Measurements from ENCODE around the gene AFAP1L1. TPM values are rescaled to one million over a fixed set of nuclear protein-coding genes. Genes with fewer than 3 reads are reported as not detected.

The AFAP1L1 gene
- total and polyA plus RNA-seq, 9 of the 15 experiments (the other 6 are each of a cell fraction or from before 2014, with no cell fraction given): 0.01 to 0.12 (median 0.03) TPM; not detected in 4

- no peak for FAIRE-seq
- no peak overlapping the region for H3K27ac ChIP-seq (ENCODE audit: extremely low read depth, low read depth, low read length)
- BruUV-seq (replicated peaks): no TSS peak
- no peaks in the 10 kb centered on the region for H3K79me2 ChIP-seq (ENCODE audit: control insufficient read depth, insufficient read depth, low read length)
- H3K27me3 ChIP-seq (ENCODE audit: control insufficient read depth in 2 of 2, insufficient read depth in 2 of 2, low read length in 2 of 2): no peaks in the 10 kb centered on the region
- no peak overlapping the region for H3K9ac ChIP-seq (ENCODE audit: insufficient read depth in 1 of 2, low read depth in 2 of 2, low read length in 2 of 2)
- WGBS (ENCODE audit: insufficient coverage, low coverage, missing lambda C conversion rate): 25% methylated on average over 6 of the region's 6 CpGs
- H3K9me3 ChIP-seq (replicated peaks; ENCODE audit: control insufficient read depth, insufficient read depth, low read depth, low read length): no peaks in the 10 kb centered on the region
- ATAC-seq: no peak
- no peaks in the 10 kb centered on the region for H3K36me3 ChIP-seq (ENCODE audit: control insufficient read depth, insufficient read depth, low read length)
- no peak overlapping the region for H2AFZ ChIP-seq (ENCODE audit: low read depth, low read length)
- POLR2A ChIA-PET: interaction anchor here (0.9 kb wide), 1 partner anchor 9 kb away, joined by 3 read pairs; no protein-coding TSS in a partner anchor
- intact Hi-C loops (cut with micrococcal nuclease) (no loop called here), in situ Hi-C loops (cut with MboI) (no loop called here)
- CTCF ChIA-PET (ENCODE audit: low intra/inter-chr PET ratio): no interaction called here
- no peaks in the 10 kb centered on the region for H4K20me1 ChIP-seq (replicated peaks; ENCODE audit: control insufficient read depth, insufficient read depth, low read length)
- peaks cover 0 to 10% of the 10 kb centered on the region in 2 experiments; a peak in 2 of 5 replicates for H3K4me1 ChIP-seq (replicated peaks in 1 of 2; ENCODE audit: control insufficient read depth in 2 of 2, insufficient read depth in 2 of 2, low read length in 2 of 2)
- H3K9me1 ChIP-seq (ENCODE audit: control insufficient read depth, insufficient read depth, low read length): no peaks in the 10 kb centered on the region
- TF ChIP-seq HCFC1 (IDR thresholded peaks at IDR 0.05; ENCODE audit: low read depth, low read length): no peak
- TF ChIP-seq SRSF7 (optimal IDR thresholded peaks at IDR 0.05; ENCODE audit: low read depth, low read length): no peak
- peak; percentile 32; the same call in 1 of the 2 replicates for TF ChIP-seq ZNF121 (CRISPR knock-in tag; conservative IDR thresholded peaks at IDR 0.05)
- TF ChIP-seq MTF1 (CRISPR knock-in tag; IDR thresholded peaks at IDR 0.05; ENCODE audit: borderline replicate concordance): no peak
- no peak for TF ChIP-seq SPI1 (IDR thresholded peaks at IDR 0.05; ENCODE audit: borderline replicate concordance, low read depth, low read length)
- no peak for TF ChIP-seq SRSF3 (IDR thresholded peaks at IDR 0.05; ENCODE audit: insufficient read depth, low read length)
- TF ChIP-seq ZNF717 (CRISPR knock-in tag; IDR thresholded peaks at IDR 0.05): no peak
- no peak for TF ChIP-seq TRIM24 (IDR thresholded peaks at IDR 0.05)
- H3K4me2 ChIP-seq (ENCODE audit: insufficient read depth, low read length): no peak overlapping the region
- no peak overlapping the region for H3K4me3 ChIP-seq
- no peak for DNase-seq (ENCODE audit: extremely low read depth in 1 of 4, low spot score in 3 of 4)
Measured at GRCh38 chr5:149375434-149375833, 103.8 kb downstream of the AFAP1L1 start.

GRCh38 chr5:149376104-149376503 lies 104.4 kb downstream of the AFAP1L1 start:
- no peak for FAIRE-seq

More at GRCh38 chr5:149376104-149376503, 104.4 kb downstream of the AFAP1L1 start:
- WGBS (ENCODE audit: insufficient coverage, low coverage, missing lambda C conversion rate): 55% methylated on average over 12 of the region's 12 CpGs
- ATAC-seq: no peak
- ChIA-PET POLR2A (no interaction called here), CTCF (ENCODE audit: low intra/inter-chr PET ratio) (no interaction called here)
- no peaks in the 10 kb centered on the region for H4K20me1 ChIP-seq (replicated peaks; ENCODE audit: control insufficient read depth, insufficient read depth, low read length)
- H3K4me3 ChIP-seq: no peak overlapping the region
- no TSS peak for BruUV-seq (replicated peaks)
- intact Hi-C loops (cut with micrococcal nuclease) (no loop called here), in situ Hi-C loops (cut with MboI) (no loop called here)
- H3K9me1 ChIP-seq (ENCODE audit: control insufficient read depth, insufficient read depth, low read length): no peaks in the 10 kb centered on the region
- no peak for DNase-seq (ENCODE audit: extremely low read depth in 1 of 4, low spot score in 3 of 4)
- H3K4me2 ChIP-seq (ENCODE audit: insufficient read depth, low read length): no peak overlapping the region
- no peak overlapping the region for H3K9ac ChIP-seq (ENCODE audit: insufficient read depth in 1 of 2, low read depth in 2 of 2, low read length in 2 of 2)
- H3K27ac ChIP-seq (ENCODE audit: extremely low read depth, low read depth, low read length): no peak overlapping the region
- no peaks in the 10 kb centered on the region for H3K36me3 ChIP-seq (ENCODE audit: control insufficient read depth, insufficient read depth, low read length)
- H3K9me3 ChIP-seq (replicated peaks; ENCODE audit: control insufficient read depth, insufficient read depth, low read depth, low read length): no peaks in the 10 kb centered on the region
- TF ChIP-seq HNRNPL (IDR thresholded peaks at IDR 0.05; ENCODE audit: low read depth, low read length) (no peak), THAP12 (CRISPR knock-in tag; IDR thresholded peaks at IDR 0.05) (no peak), USF2 (CRISPR knock-in tag; IDR thresholded peaks at IDR 0.05) (0 out of 2 replicates have a peak, but pooled peaks have one; percentile 7)
- no peak overlapping the region for H2AFZ ChIP-seq (ENCODE audit: low read depth, low read length)
- H3K79me2 ChIP-seq (ENCODE audit: control insufficient read depth, insufficient read depth, low read length): no peaks in the 10 kb centered on the region
- peaks cover 0 to 13% of the 10 kb centered on the region in 2 experiments; a peak in 2 of 5 replicates for H3K4me1 ChIP-seq (replicated peaks in 1 of 2; ENCODE audit: control insufficient read depth in 2 of 2, insufficient read depth in 2 of 2, low read length in 2 of 2)
- no peaks in the 10 kb centered on the region for H3K27me3 ChIP-seq (ENCODE audit: control insufficient read depth in 2 of 2, insufficient read depth in 2 of 2, low read length in 2 of 2)

All from K562 (cell line).